Lung (tissue), 12 donors: ENCODE measurements around the gene HMX1. TPM values are rescaled to one million over a fixed set of nuclear protein-coding genes. Genes with fewer than 3 reads are reported as not detected.

ENCODE experiments used
- ATAC-seq: fragments of 200-7000 bp; cut with Tn5 transposase; one replicate; pipeline ENCODE4 v1.9.1; 2020; ENCODE audit warnings: moderate number of reproducible peaks; ENCODE audit not compliant: insufficient read depth, low FRiP score
- DNase-seq, 3 donors: peaks; one replicate each; pipeline ENCODE4 v3.0.0-alpha.2; 2013 to 2017
- H3K27ac ChIP-seq, 2 donors: one replicate each; pipeline ENCODE4 v1.5.1; 2013; ENCODE audit warnings: mild to moderate bottlenecking in 2 of 2, moderate library complexity in 2 of 2, control low read depth in 1 of 2, inconsistent platforms in 1 of 2, low read depth in 1 of 2, low read length in 1 of 2
- H3K27me3 ChIP-seq, 3 donors: one replicate each; pipeline ENCODE4 v1.5.1; 2013; ENCODE audit warnings: low read length in 2 of 3; ENCODE audit not compliant: control insufficient read depth in 3 of 3, insufficient read depth in 3 of 3
- H3K36me3 ChIP-seq, 4 donors: one replicate each; pipeline ENCODE4 v1.5.1; 2013; ENCODE audit warnings: low read length in 4 of 4, mild to moderate bottlenecking in 1 of 4, moderate library complexity in 1 of 4; ENCODE audit not compliant: control insufficient read depth in 4 of 4, insufficient read depth in 4 of 4
- H3K4me1 ChIP-seq, 5 donors: one replicate each; pipeline ENCODE4 v1.5.1; 2013; ENCODE audit warnings: low read length in 5 of 5, mild to moderate bottlenecking in 2 of 5, moderate library complexity in 1 of 5; ENCODE audit not compliant: control insufficient read depth in 5 of 5, insufficient read depth in 5 of 5
- H3K4me3 ChIP-seq: one replicate; pipeline ENCODE4 v1.5.1; 2013; ENCODE audit warnings: mild to moderate bottlenecking, control low read depth, moderate library complexity
- H3K9ac ChIP-seq, 2 donors: one replicate each; pipeline ENCODE4 v1.5.1; 2013; ENCODE audit warnings: low read length in 2 of 2, control low read depth in 1 of 2; ENCODE audit not compliant: insufficient read depth in 1 of 2
- H3K9me3 ChIP-seq, 4 donors: one replicate each; pipeline ENCODE4 v1.5.1; 2013; ENCODE audit warnings: low read length in 3 of 4, mild to moderate bottlenecking in 1 of 4, moderate library complexity in 1 of 4; ENCODE audit not compliant: control insufficient read depth in 4 of 4, insufficient read depth in 3 of 4
- CTCF ChIP-seq: IDR thresholded peaks from 2 replicates; pipeline ENCODE4 v1.5.1; 2012; ENCODE audit warnings: mild to moderate bottlenecking; ENCODE audit errors: control extremely low read depth, extremely low read depth
- WGBS, 2 donors: extraction: QIAGEN DNeasy Blood & Tissue Kit; methylation state at CpG; one replicate each; pipeline ENCODE4 v1.1.7; 2013; 5-methylcytosine and 5-hydroxymethylcytosine counted together
- polyA plus RNA-seq, 2 donors: library from polyadenylated mRNA; stranded (reverse); fragments of 200-250 nt; gene quantifications; one replicate each; pipeline ENCODE4 v1.2.1, GENCODE V29; 2013
- total RNA-seq, 2 donors: library from RNA; depleted of rRNA in 1 of 2; stranded (reverse); fragments of >200 nt in 1 of 2; gene quantifications; one replicate each; pipeline ENCODE4 v1.2.1, GENCODE V29; 2014 to 2021
- donor health status: control.
- donor health status: control.
- donor health status: Bipolar disorder and iron deficiency.
- donor health status: healthy.
- donor health status: DM: yes; HTN: yes; CAD: no.

HMX1 gene
- total and polyA plus RNA-seq, 4 donors = not detected

DNA sequence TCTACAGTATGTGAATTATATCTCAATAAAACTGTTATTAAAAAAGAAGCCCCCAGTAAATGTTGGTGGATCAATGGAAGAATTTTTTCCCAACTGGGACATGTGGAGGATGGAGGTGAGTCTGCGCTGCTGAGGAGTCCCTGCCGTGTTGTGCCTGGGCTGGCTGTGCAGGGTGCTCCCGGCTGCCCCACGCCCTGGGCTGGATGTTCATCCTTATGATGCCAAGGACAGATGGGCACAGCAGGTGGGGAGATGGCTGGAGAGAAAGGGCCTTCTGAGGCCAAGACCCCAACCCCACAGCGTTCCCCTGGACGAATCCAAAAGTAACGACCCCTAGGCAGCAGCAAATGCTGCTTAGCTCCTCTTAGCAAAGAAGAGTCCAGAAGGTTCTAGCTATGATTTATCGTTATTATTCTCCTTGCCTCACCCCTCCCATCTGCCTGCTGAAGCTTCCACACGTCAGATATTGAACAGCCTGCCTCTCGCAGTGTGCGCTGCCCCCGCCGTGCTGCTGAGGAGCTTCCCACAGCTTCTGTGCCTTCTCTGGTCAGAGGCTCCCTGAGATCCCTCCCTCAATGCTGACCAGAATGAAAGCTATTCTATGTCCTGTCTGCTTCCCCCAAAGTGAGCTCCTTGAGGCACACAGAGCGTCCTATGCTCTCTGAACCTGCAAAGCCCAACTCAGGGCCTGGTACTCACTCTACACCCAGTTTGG is 26.5 kb downstream of the HMX1 start:
- no peak overlapping the region for H3K4me3 ChIP-seq
- WGBS, 2 donors = 74 to 85% methylated on average over 14 of the region's 14 CpGs
- DNase-seq (no peak), ATAC-seq (no peak)
- H3K4me1 ChIP-seq = no peaks in the 10 kb centered on the region
- peaks cover 0 to 15% (median 2%) of the 10 kb centered on the region in 4 donors for H3K9me3 ChIP-seq
- no peaks in the 10 kb centered on the region for H3K36me3 ChIP-seq
- no peak for TF ChIP-seq CTCF
- H3K9ac ChIP-seq = no peak overlapping the region
- peaks cover 0 to 26% (median 10%) of the 10 kb centered on the region in 3 donors for H3K27me3 ChIP-seq
- no peak overlapping the region for H3K27ac ChIP-seq

DNA sequence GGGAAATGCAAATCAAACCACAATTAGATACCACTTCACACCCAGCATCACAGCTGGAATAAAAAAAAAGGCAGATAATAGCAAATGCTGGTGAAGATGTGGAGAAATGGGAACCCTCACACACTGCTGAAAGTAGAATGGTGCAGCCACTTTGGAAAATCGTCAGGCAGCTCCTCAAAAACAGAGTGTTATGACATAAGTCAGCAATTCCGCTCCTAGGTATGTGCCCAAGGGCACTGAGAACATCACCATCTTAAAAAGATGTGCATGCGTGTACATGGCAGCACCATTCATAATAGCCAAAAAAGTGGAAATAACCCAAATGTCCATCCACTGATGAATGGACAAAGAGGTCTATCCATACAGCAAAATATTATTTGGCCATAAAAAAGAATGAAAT is 28.0 kb downstream of the HMX1 start:
- WGBS, 2 donors = 80 to 92% methylated on average over 3 of the region's 3 CpGs
- Histone ChIP-seq H3K27ac (no peak overlapping the region), H3K9ac (no peak overlapping the region), H3K36me3 (no peaks in the 10 kb centered on the region), H3K9me3 (peaks cover 0 to 17% (median 2%) of the 10 kb centered on the region in 4 donors), H3K27me3 (peaks cover 0 to 22% (median 5%) of the 10 kb centered on the region in 3 donors), H3K4me1 (no peaks in the 10 kb centered on the region), H3K4me3 (no peak overlapping the region)
- TF ChIP-seq CTCF = no peak
- ATAC-seq (no peak), DNase-seq (no peak)

GRCh38 chr4:8842614-8843013 is 29.0 kb downstream of the HMX1 start:
- H3K9me3 ChIP-seq = peaks cover 0 to 17% (median 2%) of the 10 kb centered on the region in 4 donors
- H3K4me3 ChIP-seq = no peak overlapping the region
- no peak overlapping the region for H3K9ac ChIP-seq
- TF ChIP-seq CTCF = no peak
- no peak for ATAC-seq
- no peak for DNase-seq
- H3K4me1 ChIP-seq = no peaks in the 10 kb centered on the region
- no peak overlapping the region for H3K27ac ChIP-seq
- 64 to 83% methylated on average over 2 of the region's 2 CpGs for WGBS, 2 donors
- H3K27me3 ChIP-seq = peaks cover 0 to 14% (median 0%) of the 10 kb centered on the region in 3 donors
- no peaks in the 10 kb centered on the region for H3K36me3 ChIP-seq
